HEK293 (cell line): Measurements from ENCODE around the gene OSBPL10.

Experiments used
- TF ChIP-seq, protein P1 (sequence below): fragments of 450-650 bp; formaldehyde crosslinking; conservative IDR thresholded peaks from 2 replicates; pipeline ENCODE4 v1.5.1; 2016; ENCODE audit warnings: low read depth, missing biosample characterization, missing genetic modification characterization
- TF ChIP-seq, protein P2 (sequence below): fragments of 450-650 bp; formaldehyde crosslinking; IDR thresholded peaks from 2 replicates; pipeline ENCODE4 v1.5.1; 2016; ENCODE audit warnings: missing biosample characterization, missing genetic modification characterization, borderline replicate concordance

DNA sequence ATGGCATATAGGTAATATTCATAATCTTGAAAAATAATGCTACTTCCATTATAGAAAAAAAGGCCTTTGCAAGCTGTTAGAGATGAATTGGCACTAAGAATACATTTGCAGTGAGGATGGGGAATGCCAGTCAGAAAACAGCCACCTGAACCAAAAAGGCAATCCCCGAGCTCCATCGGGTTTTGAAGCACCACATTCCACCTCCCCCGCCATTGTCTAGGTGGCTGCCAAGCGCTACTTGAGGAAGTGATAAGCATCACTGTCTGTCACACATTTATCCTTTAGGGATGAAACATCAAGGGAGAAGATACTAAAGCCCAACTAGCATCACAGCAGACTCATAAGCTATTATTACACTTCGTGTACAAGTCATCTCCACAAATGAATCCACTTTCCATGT, 112.8 kb downstream of the OSBPL10 start:
- TF ChIP-seq, protein P1, sequence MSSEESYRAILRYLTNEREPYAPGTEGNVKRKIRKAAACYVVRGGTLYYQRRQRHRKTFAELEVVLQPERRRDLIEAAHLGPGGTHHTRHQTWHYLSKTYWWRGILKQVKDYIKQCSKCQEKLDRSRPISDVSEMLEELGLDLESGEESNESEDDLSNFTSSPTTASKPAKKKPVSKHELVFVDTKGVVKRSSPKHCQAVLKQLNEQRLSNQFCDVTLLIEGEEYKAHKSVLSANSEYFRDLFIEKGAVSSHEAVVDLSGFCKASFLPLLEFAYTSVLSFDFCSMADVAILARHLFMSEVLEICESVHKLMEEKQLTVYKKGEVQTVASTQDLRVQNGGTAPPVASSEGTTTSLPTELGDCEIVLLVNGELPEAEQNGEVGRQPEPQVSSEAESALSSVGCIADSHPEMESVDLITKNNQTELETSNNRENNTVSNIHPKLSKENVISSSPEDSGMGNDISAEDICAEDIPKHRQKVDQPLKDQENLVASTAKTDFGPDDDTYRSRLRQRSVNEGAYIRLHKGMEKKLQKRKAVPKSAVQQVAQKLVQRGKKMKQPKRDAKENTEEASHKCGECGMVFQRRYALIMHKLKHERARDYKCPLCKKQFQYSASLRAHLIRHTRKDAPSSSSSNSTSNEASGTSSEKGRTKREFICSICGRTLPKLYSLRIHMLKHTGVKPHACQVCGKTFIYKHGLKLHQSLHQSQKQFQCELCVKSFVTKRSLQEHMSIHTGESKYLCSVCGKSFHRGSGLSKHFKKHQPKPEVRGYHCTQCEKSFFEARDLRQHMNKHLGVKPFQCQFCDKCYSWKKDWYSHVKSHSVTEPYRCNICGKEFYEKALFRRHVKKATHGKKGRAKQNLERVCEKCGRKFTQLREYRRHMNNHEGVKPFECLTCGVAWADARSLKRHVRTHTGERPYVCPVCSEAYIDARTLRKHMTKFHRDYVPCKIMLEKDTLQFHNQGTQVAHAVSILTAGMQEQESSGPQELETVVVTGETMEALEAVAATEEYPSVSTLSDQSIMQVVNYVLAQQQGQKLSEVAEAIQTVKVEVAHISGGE (tag by site-specific recombination), result no peak
- TF ChIP-seq, protein P2, sequence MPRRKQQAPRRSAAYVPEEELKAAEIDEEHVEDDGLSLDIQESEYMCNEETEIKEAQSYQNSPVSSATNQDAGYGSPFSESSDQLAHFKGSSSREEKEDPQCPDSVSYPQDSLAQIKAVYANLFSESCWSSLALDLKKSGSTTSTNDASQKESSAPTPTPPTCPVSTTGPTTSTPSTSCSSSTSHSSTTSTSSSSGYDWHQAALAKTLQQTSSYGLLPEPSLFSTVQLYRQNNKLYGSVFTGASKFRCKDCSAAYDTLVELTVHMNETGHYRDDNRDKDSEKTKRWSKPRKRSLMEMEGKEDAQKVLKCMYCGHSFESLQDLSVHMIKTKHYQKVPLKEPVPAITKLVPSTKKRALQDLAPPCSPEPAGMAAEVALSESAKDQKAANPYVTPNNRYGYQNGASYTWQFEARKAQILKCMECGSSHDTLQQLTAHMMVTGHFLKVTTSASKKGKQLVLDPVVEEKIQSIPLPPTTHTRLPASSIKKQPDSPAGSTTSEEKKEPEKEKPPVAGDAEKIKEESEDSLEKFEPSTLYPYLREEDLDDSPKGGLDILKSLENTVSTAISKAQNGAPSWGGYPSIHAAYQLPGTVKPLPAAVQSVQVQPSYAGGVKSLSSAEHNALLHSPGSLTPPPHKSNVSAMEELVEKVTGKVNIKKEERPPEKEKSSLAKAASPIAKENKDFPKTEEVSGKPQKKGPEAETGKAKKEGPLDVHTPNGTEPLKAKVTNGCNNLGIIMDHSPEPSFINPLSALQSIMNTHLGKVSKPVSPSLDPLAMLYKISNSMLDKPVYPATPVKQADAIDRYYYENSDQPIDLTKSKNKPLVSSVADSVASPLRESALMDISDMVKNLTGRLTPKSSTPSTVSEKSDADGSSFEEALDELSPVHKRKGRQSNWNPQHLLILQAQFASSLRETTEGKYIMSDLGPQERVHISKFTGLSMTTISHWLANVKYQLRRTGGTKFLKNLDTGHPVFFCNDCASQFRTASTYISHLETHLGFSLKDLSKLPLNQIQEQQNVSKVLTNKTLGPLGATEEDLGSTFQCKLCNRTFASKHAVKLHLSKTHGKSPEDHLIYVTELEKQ, result no peak
